Endodermal cell (in vitro differentiated cells): Measurements from ENCODE around the gene GNB1. TPM values are rescaled to one million over a fixed set of nuclear protein-coding genes. Genes with fewer than 3 reads are reported as not detected.

ENCODE experiments used
- DNase-seq: peaks from one replicate; pipeline ENCODE4 v3.0.0-alpha.2; 2017
- H3K27ac ChIP-seq: 2 replicates; pipeline ENCODE4 v1.5.1; 2013; ENCODE audit warnings: mild to moderate bottlenecking, low read depth, low read length, moderate library complexity
- H3K27me3 ChIP-seq: 2 replicates; pipeline ENCODE4 v1.6.1; 2013; ENCODE audit warnings: mild to moderate bottlenecking, low read length, moderate library complexity; ENCODE audit not compliant: insufficient read depth, control insufficient read depth, poor library complexity, severe bottlenecking
- H3K36me3 ChIP-seq: 2 replicates; pipeline ENCODE4 v1.7.0; 2013; ENCODE audit warnings: mild to moderate bottlenecking, low read length, moderate library complexity; ENCODE audit not compliant: control insufficient read depth, insufficient read depth
- H3K4me1 ChIP-seq: one replicate; pipeline ENCODE4 v1.7.0; 2013; ENCODE audit warnings: low read length; ENCODE audit not compliant: control insufficient read depth, insufficient read depth
- H3K4me3 ChIP-seq: 2 replicates; pipeline ENCODE4 v1.5.1; 2013; ENCODE audit warnings: mild to moderate bottlenecking, low read length, moderate library complexity
- H3K9ac ChIP-seq: 2 replicates; pipeline ENCODE4 v1.6.1; 2013; ENCODE audit warnings: mild to moderate bottlenecking, low read length, moderate library complexity; ENCODE audit not compliant: poor library complexity, severe bottlenecking; ENCODE audit errors: extremely low read depth
- H3K9me3 ChIP-seq: 2 replicates; pipeline ENCODE4 v1.6.1; 2013; ENCODE audit warnings: mild to moderate bottlenecking, low read length, moderate library complexity; ENCODE audit not compliant: control insufficient read depth
- H3K27ac Mint-ChIP-seq: 2 replicates; pipeline ENCODE4 v1.8.0; 2020; ENCODE audit warnings: mixed read lengths
- H3K27me3 Mint-ChIP-seq: 2 replicates; pipeline ENCODE4 v1.8.0; 2021; ENCODE audit warnings: mild to moderate bottlenecking, mixed read lengths; ENCODE audit not compliant: insufficient read depth
- H3K36me3 Mint-ChIP-seq: 2 replicates; pipeline ENCODE4 v1.8.0; 2020; ENCODE audit warnings: low read depth, mixed read lengths
- H3K4me1 Mint-ChIP-seq: 2 replicates; pipeline ENCODE4 v1.8.0; 2020; ENCODE audit warnings: mixed read lengths
- H3K4me3 Mint-ChIP-seq: 2 replicates; pipeline ENCODE4 v1.8.0; 2020; ENCODE audit warnings: mild to moderate bottlenecking, moderate library complexity, mixed read lengths
- H3K9me3 Mint-ChIP-seq: 2 replicates; pipeline ENCODE4 v1.8.0; 2020; ENCODE audit warnings: mild to moderate bottlenecking, mixed read lengths
- CTCF ChIP-seq: fragments of 200-600 bp; sonication (generic); conservative IDR thresholded peaks from 2 replicates; pipeline ENCODE4 v1.5.0; 2021; ENCODE audit warnings: antibody characterized with exemption, mild to moderate bottlenecking
- WGBS, 2 experiments: methylation state at CpG; one replicate each; pipeline versions ENCODE4 v1.1.5 to v1.1.7; 2013; ENCODE audit warnings: missing lambda C conversion rate in 2 of 2, mixed read lengths in 1 of 2; ENCODE audit not compliant: insufficient coverage in 1 of 2, insufficient read length in 1 of 2; 5-methylcytosine and 5-hydroxymethylcytosine counted together
- total RNA-seq, 2 donors: library from RNA; stranded (reverse); fragmentation: NEBNext Ultra II Directional in 1 of 2; extraction: Animal tissue kit (Norgen Biotek cat#: 25700) in 1 of 2; gene quantifications; 2 replicates in 1 of 2; 3 replicates in 1 of 2; pipeline ENCODE4 v1.2.1, GENCODE V29; 2021

Gene GNB1
- total RNA-seq, 2 donors from 2014 or later = 369 to 371 TPM

GRCh38 chr1:1826356-1827088, 64.4 kb downstream of the GNB1 start:
- H3K4me1 ChIP-seq = no peaks in the 10 kb centered on the region
- no peak overlapping the region for H3K9ac ChIP-seq
- Mint-ChIP-seq H3K27ac (peak overlapping the region; percentile 31), H3K36me3 (peaks cover 46% of the 10 kb centered on the region), H3K9me3 (no peaks in the 10 kb centered on the region), H3K4me1 (peaks cover 6% of the 10 kb centered on the region), H3K4me3 (no peak overlapping the region), H3K27me3 (no peaks in the 10 kb centered on the region)
- no peaks in the 10 kb centered on the region for H3K27me3 ChIP-seq
- no peak for DNase-seq
- H3K27ac ChIP-seq = peak overlapping the region; percentile 22
- peaks cover 65% of the 10 kb centered on the region for H3K36me3 ChIP-seq
- WGBS, 2 experiments = 90 to 95% methylated on average over 9 of the region's 9 CpGs
- TF ChIP-seq CTCF = no peak
- no peaks in the 10 kb centered on the region for H3K9me3 ChIP-seq
- H3K4me3 ChIP-seq = no peak overlapping the region

GRCh38 chr1:1825217-1825616, 65.7 kb downstream of the GNB1 start:
- 93 to 96% methylated on average over 4 to 5 of the region's 5 CpGs for WGBS, 2 experiments
- no peaks in the 10 kb centered on the region for H3K9me3 ChIP-seq
- H3K4me3 ChIP-seq = no peak overlapping the region
- H3K27ac Mint-ChIP-seq = no peak overlapping the region
- H3K36me3 Mint-ChIP-seq = peaks cover 55% of the 10 kb centered on the region
- H3K36me3 ChIP-seq = peaks cover 66% of the 10 kb centered on the region
- H3K9me3 Mint-ChIP-seq = no peaks in the 10 kb centered on the region
- DNase-seq = no peak
- no peak overlapping the region for H3K27ac ChIP-seq
- peaks cover 6% of the 10 kb centered on the region for H3K4me1 Mint-ChIP-seq
- TF ChIP-seq CTCF = no peak
- no peaks in the 10 kb centered on the region for H3K27me3 ChIP-seq
- no peaks in the 10 kb centered on the region for H3K27me3 Mint-ChIP-seq
- no peaks in the 10 kb centered on the region for H3K4me1 ChIP-seq
- H3K9ac ChIP-seq = no peak overlapping the region
- no peak overlapping the region for H3K4me3 Mint-ChIP-seq

- DNase-seq = no peak
- Histone ChIP-seq H3K9ac (no peak overlapping the region), H3K9me3 (no peaks in the 10 kb centered on the region), H3K4me1 (no peaks in the 10 kb centered on the region), H3K27me3 (no peaks in the 10 kb centered on the region), H3K36me3 (peaks cover 85% of the 10 kb centered on the region), H3K4me3 (no peak overlapping the region), H3K27ac (no peak overlapping the region)
- Mint-ChIP-seq H3K27ac (no peak overlapping the region), H3K9me3 (no peaks in the 10 kb centered on the region), H3K4me3 (no peak overlapping the region), H3K27me3 (no peaks in the 10 kb centered on the region), H3K36me3 (peaks cover 67% of the 10 kb centered on the region), H3K4me1 (no peaks in the 10 kb centered on the region)
- WGBS, 2 experiments = 97 to 100% methylated on average over 5 to 6 of the region's 6 CpGs
- no peak for TF ChIP-seq CTCF
These were observed 71.1 kb downstream of the GNB1 start for GRCh38 chr1:1819762-1820161.
